Stimulated activated effector memory CD8-positive, alpha-beta T cell treated with anti-CD3 and anti-CD28 coated beads, Interleukin-12 subunit alpha, Interleukin-12 subunit beta, amount 100 ng/mL, for 72 hours (primary cell): ENCODE data around the gene GADD45G.

Experiments used
- ATAC-seq: fragments of 150-1000 bp; cut with Tn5 transposase; 2 replicates; pipeline ENCODE4 v1.10.0; 2021
- DNase-seq, 2 donors: peaks; one replicate each; pipeline ENCODE4 v3.0.0; 2021 to 2022; ENCODE audit warnings: low spot score in 2 of 2
- H3K27ac Mint-ChIP-seq: one replicate; pipeline ENCODE4 v1.8.0; 2022; ENCODE audit warnings: mild to moderate bottlenecking, mixed read lengths
- H3K36me3 Mint-ChIP-seq: one replicate; pipeline ENCODE4 v1.8.0; 2022; ENCODE audit warnings: mild to moderate bottlenecking, mixed read lengths
- H3K4me1 Mint-ChIP-seq: one replicate; pipeline ENCODE4 v1.8.0; 2022; ENCODE audit warnings: mixed read lengths
- H3K4me3 Mint-ChIP-seq: one replicate; pipeline ENCODE4 v1.8.0; 2022; ENCODE audit warnings: mild to moderate bottlenecking, mixed read lengths
- H3K9me3 Mint-ChIP-seq: one replicate; pipeline ENCODE4 v1.8.0; 2022; ENCODE audit warnings: mixed read lengths

GADD45G gene

GRCh38 chr9:89641980-89642379, 37.2 kb downstream of the GADD45G start:
- no peak for ATAC-seq
- no peak overlapping the region for H3K4me3 Mint-ChIP-seq
- H3K4me1 Mint-ChIP-seq: no peaks in the 10 kb centered on the region
- no peak overlapping the region for H3K27ac Mint-ChIP-seq
- no peaks in the 10 kb centered on the region for H3K36me3 Mint-ChIP-seq
- no peak for DNase-seq
- no peaks in the 10 kb centered on the region for H3K9me3 Mint-ChIP-seq

- H3K4me3 Mint-ChIP-seq: no peak overlapping the region
- no peaks in the 10 kb centered on the region for H3K36me3 Mint-ChIP-seq
- H3K27ac Mint-ChIP-seq: no peak overlapping the region
- H3K9me3 Mint-ChIP-seq: no peaks in the 10 kb centered on the region
- H3K4me1 Mint-ChIP-seq: no peaks in the 10 kb centered on the region
- DNase-seq: no peak
- ATAC-seq: peak; percentile 64
Measured at GRCh38 chr9:89642789-89643188, 38.0 kb downstream of the GADD45G start.

GRCh38 chr9:89646189-89646939, 41.6 kb downstream of the GADD45G start:
- Mint-ChIP-seq H3K36me3 (no peaks in the 10 kb centered on the region), H3K27ac (no peak overlapping the region), H3K4me3 (no peak overlapping the region), H3K4me1 (no peaks in the 10 kb centered on the region), H3K9me3 (no peaks in the 10 kb centered on the region)
- DNase-seq (no peak), ATAC-seq (no peak)

GRCh38 chr9:89647366-89648128, 42.7 kb downstream of the GADD45G start:
- Mint-ChIP-seq H3K9me3 (no peaks in the 10 kb centered on the region), H3K4me1 (no peaks in the 10 kb centered on the region), H3K36me3 (no peaks in the 10 kb centered on the region), H3K27ac (no peak overlapping the region), H3K4me3 (no peak overlapping the region)
- no peak for DNase-seq
- no peak for ATAC-seq

GRCh38 chr9:89648247-89649000, 43.6 kb downstream of the GADD45G start:
- H3K27ac Mint-ChIP-seq: no peak overlapping the region
- DNase-seq (no peak), ATAC-seq (peak; percentile 42)
- H3K36me3 Mint-ChIP-seq: no peaks in the 10 kb centered on the region
- H3K9me3 Mint-ChIP-seq: no peaks in the 10 kb centered on the region
- H3K4me1 Mint-ChIP-seq: no peaks in the 10 kb centered on the region
- no peak overlapping the region for H3K4me3 Mint-ChIP-seq

- H3K27ac Mint-ChIP-seq: no peak overlapping the region
- H3K36me3 Mint-ChIP-seq: no peaks in the 10 kb centered on the region
- no peaks in the 10 kb centered on the region for H3K9me3 Mint-ChIP-seq
- no peak for DNase-seq
- H3K4me1 Mint-ChIP-seq: no peaks in the 10 kb centered on the region
- no peak overlapping the region for H3K4me3 Mint-ChIP-seq
- ATAC-seq: no peak
Measured at GRCh38 chr9:89649039-89649691, 44.4 kb downstream of the GADD45G start.

- H3K9me3 Mint-ChIP-seq: no peaks in the 10 kb centered on the region
- ATAC-seq: no peak
- H3K36me3 Mint-ChIP-seq: no peaks in the 10 kb centered on the region
- DNase-seq: no peak
- no peak overlapping the region for H3K4me3 Mint-ChIP-seq
- H3K4me1 Mint-ChIP-seq: peaks cover 24% of the 10 kb centered on the region
- no peak overlapping the region for H3K27ac Mint-ChIP-seq
Measured at GRCh38 chr9:89654025-89654662, 49.3 kb downstream of the GADD45G start.

- Mint-ChIP-seq H3K27ac (peak overlapping the region; percentile 58), H3K36me3 (no peaks in the 10 kb centered on the region), H3K9me3 (no peaks in the 10 kb centered on the region), H3K4me3 (no peak overlapping the region), H3K4me1 (peaks cover 24% of the 10 kb centered on the region)
- no peak for DNase-seq
- no peak for ATAC-seq
Measured at GRCh38 chr9:89655056-89655989, 50.5 kb downstream of the GADD45G start.
